ENCODE data around the gene GPC6.

- no peak for TF ChIP-seq SP1 (IDR thresholded peaks at IDR 0.05)
- TF ChIP-seq FOXA1 (IDR thresholded peaks at IDR 0.05): no peak
- no peak for TF ChIP-seq CTCF (IDR thresholded peaks at IDR 0.05; ENCODE audit: low read depth, low read length, missing input control)
- TF ChIP-seq ZBTB33 (IDR thresholded peaks at IDR 0.05): no peak
- TF ChIP-seq JUND (IDR thresholded peaks at IDR 0.05): no peak
- no peak for TF ChIP-seq RAD21 (IDR thresholded peaks at IDR 0.05)
- no peak for TF ChIP-seq GABPA (IDR thresholded peaks at IDR 0.05 in 1 of 2, conservative IDR thresholded peaks at IDR 0.05 in 1 of 2)
- TF ChIP-seq, protein P1, sequence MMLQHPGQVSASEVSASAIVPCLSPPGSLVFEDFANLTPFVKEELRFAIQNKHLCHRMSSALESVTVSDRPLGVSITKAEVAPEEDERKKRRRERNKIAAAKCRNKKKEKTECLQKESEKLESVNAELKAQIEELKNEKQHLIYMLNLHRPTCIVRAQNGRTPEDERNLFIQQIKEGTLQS (IDR thresholded peaks at IDR 0.05): no peak
- no peak for TF ChIP-seq MAX (IDR thresholded peaks at IDR 0.05)
- no peak for TF ChIP-seq RXRA (IDR thresholded peaks at IDR 0.05)
- no peak for TF ChIP-seq TAF1 (conservative IDR thresholded peaks at IDR 0.05)
- no peak for TF ChIP-seq REST (IDR thresholded peaks at IDR 0.05)
- TF ChIP-seq YY1 (IDR thresholded peaks at IDR 0.05): no peak
- TF ChIP-seq HNF4A (conservative IDR thresholded peaks at IDR 0.05): no peak
These were observed 1186.4 kb downstream of the GPC6 start for GRCh38 chr13:94412870-94413597.

Measured in liver (tissue), 3 donors.